NCI-H748 (cell line): Measurements from ENCODE around the gene CACNG7.

Experiments used
- DNase-seq: peaks from one replicate; lab custom pipeline; 2025; ENCODE audit not compliant: unreplicated experiment; lab: John Stamatoyannopoulos, UW

The CACNG7 gene

DNA sequence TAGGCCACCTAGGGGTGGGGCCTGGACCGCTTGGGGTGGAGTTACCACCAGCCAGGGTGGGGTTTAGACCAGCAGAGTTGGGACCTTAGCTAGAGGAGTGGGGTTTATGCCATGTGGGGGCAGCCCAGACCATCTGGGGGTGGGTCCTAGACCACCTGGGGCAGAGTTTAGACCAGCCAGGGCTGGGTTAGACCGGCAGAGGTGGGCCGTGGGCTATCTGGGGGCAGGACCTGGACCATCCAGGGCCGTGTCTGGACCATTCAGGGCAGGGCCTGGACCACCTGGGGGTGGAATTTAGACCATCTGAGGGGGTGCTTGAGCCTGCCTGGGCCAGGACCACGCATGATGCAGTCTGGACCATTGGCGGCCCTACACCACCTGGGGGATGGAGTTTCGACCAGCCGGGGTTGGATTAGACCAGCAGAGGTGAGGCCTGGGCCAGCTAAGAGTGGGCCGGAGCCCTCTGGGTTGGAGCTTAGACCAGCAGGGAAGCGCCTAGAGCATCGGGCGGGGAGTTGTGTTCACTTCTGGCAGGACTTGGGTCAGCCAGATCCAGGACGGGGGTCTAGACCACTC, 72.4 kb downstream of the CACNG7 start:
- no peak for DNase-seq

- peak; percentile 48 for DNase-seq
Measured at GRCh38 chr19:53982001-53982451, 72.9 kb downstream of the CACNG7 start.

DNA sequence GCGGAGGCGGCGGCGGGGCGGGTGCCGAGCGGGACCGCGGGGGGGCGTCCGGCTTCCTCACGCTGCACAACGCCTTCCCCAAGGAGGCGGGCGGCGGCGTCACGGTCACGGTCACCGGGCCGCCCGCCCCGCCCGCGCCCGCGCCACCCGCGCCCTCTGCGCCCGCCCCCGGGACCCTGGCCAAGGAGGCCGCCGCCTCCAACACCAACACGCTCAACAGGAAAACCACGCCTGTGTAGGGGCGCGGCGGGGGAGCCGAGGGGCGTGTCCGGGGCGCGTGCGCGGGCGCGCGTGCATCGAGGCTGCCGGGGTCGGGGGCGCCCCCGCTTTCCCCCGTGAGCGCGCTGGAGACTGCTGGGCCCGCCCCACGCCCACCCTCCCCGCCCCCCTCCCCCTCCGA, 73.5 kb downstream of the CACNG7 start:
- DNase-seq = peak; percentile 64

DNA sequence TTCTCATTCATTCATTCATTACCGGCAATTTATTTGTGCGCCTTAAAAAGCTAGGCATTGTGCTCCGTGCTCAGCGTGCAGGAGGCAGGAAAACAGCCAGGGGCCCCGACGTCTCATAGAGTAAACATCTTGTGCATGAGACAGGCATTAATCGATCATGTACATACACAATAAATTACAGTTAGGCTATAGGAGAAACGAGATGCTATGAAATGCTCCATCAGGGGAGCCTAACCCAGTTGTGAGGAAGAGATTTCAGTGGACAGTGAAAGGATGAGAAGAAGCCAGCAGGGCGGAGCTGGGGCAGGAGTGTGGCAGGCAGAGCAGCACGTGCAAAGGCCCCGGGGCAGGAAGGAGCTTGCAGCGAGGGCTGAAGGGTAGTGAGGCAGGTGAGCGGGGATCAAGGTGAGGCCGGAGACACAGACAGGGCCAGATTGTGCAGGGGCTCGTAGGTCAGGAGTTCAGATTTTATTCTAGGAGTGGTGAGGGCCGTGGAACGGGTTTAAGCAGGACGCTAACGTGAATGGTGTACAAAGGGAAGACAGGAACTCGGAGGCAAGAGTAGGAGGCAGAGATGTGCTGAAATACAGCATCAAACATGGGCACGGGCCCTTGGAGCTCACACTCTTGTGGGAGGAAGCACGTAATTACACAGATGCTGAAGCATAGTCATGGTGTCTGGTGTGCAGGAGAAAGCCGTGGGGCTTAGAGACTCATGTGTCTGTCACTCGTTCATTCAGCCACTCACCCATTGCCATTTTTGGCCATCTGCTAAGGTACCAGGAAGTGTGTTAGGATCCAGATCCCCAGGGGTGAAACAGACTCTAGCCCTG, 74.6 kb downstream of the CACNG7 start:
- no peak for DNase-seq

DNA sequence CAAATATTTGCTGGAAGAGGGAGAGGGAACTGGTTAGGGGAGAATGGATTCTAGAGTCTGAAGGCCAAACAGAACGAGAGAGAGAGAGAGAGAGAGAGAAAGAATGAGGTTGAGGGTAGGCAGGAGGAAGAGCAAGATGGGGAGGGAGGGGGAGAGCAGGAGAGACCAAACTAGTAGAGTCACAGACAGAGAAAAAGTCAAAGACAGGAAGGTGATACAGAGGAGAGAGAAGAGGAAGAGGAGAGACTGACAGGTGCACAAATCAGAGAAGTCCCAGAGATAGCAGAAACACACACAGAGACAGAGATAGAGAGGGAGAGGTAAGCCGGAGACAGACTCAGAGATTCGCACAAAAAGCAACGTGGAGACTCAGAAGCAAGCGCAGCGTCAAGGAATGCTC, 76.8 kb downstream of the CACNG7 start:
- DNase-seq = no peak

GRCh38 chr19:53988981-53989380, 79.9 kb downstream of the CACNG7 start:
- DNase-seq = no peak

GRCh38 chr19:53989600-53990533, 80.8 kb downstream of the CACNG7 start:
- no peak for DNase-seq

GRCh38 chr19:53991224-53992113, 82.4 kb downstream of the CACNG7 start, which contains the start of gene CACNG6:
TSS of gene CACNG6 (plus strand) at chr19:53991637. CDS start at chr19:53992878, 1,241 bp downstream.
- DNase-seq = peak; percentile 78

DNA sequence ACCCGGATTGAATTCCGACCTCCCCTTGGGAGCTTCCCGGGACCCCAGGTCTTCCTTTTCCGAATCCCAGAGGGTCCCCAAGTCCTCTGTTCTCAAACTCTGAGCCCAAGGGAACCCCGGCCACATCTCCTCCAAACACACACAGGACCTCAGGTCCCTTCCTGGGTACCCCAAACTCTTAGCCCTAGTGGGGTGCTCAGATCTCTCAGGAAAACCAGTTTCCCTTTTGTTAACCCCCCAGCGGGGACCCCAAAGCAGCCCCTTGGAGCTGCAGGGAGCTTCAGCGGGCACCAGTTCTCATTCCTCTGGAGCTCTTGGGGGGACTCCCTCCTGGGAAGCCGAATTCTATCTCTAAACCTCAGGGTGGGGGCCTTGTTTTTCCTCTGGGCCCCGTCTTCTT, 83.1 kb downstream of the CACNG7 start:
- DNase-seq = no peak

DNA sequence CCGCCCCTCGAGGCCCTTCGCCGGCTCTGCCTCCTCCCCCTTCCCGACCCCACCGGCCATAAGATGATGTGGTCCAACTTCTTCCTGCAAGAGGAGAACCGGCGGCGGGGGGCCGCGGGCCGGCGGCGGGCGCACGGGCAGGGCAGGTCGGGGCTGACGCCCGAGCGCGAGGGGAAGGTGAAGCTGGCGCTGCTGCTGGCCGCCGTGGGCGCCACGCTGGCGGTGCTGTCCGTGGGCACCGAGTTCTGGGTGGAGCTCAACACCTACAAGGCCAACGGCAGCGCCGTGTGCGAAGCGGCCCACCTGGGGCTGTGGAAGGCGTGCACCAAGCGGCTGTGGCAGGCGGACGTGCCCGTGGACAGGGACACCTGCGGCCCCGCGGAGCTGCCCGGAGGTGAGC, 83.7 kb downstream of the CACNG7 start:
- DNase-seq = no peak

DNA sequence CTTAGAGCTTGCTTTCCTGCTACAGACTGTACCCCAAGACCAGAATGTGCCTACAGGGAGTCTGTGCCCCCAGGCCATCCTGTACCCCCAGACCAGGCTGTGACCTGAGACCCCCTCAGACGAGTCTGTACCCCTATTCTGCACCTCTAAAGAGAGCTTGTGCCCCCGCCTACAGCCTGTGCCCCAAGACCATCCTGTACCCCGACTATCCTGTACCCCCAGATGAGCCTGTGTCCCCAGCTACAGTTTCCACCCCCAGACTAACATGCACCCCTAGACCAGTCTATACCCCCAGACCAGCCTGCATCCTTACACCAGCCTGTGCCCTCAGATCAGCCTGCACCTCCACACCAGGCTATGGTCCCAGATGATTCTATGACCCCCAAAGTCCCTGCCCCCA, 84.4 kb downstream of the CACNG7 start:
- DNase-seq = no peak
